Skeletal muscle cell (primary cell): ENCODE measurements around the gene FBXO7.
"Not testable (repeated sequence)": the region's sequence is repeated elsewhere in the genome, so short reads cannot be mapped to it uniquely, and the experiment has no call there.

Experiments
- DNase-seq: peaks from one replicate; pipeline ENCODE4 v3.0.0-alpha.2; 2010; ENCODE audit warnings: low read depth
- H3K4me3 ChIP-seq: 2 replicates; pipeline ENCODE4 v1.5.1; 2011; ENCODE audit warnings: low read depth, mild to moderate bottlenecking, control low read depth, low read length, moderate library complexity

Gene FBXO7

GRCh38 chr22:32474635-32475467, at the start of gene FBXO7:
Gene FBXO7, plus strand, starts transcription at chr22:32474811. Its CDS starts 192 bp downstream, at chr22:32475003.
- H3K4me3 ChIP-seq, result peak within 1 kb of the TSS; percentile 89
- peak; percentile 32 for DNase-seq

DNA sequence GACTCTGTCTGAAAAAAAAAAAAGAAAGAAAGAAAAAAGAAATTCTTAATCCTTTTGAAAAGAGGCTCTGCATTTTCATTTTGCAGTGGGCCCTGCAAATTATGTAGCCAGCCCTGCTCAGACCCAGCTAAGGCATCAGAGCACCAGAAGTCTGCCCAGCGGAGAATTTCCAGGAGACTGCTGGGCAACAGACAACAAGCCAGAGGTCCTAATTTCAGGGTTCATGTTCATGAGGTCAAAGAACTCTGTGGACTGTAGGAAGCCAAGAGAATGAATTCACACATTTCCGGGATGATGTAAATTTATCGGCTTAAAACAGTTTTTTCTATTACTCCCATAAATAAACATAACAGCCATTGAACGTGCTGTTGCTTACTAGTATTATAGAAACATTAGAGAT, 47.7 kb upstream of the FBXO7 start:
- no peak for DNase-seq
- H3K4me3 ChIP-seq, result no peak overlapping the region

- H3K4me3 ChIP-seq, result no peak overlapping the region
- no peak for DNase-seq
These were observed 44.3 kb upstream of the FBXO7 start for GRCh38 chr22:32430352-32430751.

DNA sequence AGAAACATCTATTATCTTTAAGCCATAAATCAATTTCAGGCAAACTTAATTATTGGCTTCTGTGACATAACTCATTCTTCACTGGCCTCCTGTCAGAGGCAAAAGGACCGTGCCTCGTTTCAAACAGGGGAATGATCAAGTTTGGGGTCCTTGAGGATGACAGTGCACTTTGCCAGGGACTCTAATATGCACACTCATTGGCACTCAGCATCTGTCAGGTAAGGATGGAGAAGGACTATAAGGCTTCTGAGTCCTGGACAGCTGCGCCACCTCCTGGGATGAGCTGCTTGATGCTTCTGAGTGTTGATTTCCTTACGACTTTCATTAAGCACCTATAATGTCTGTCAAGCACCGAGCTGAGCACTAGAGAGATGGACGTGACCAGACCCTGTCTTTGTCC, 30.5 kb upstream of the FBXO7 start:
- DNase-seq, result no peak
- H3K4me3 ChIP-seq, result no peak overlapping the region

GRCh38 chr22:32446321-32446720, 28.3 kb upstream of the FBXO7 start:
- no peak for DNase-seq
- no peak overlapping the region for H3K4me3 ChIP-seq

- no peak overlapping the region for H3K4me3 ChIP-seq
- DNase-seq, result no peak
These were observed 25.6 kb upstream of the FBXO7 start for GRCh38 chr22:32448980-32449379.

DNA sequence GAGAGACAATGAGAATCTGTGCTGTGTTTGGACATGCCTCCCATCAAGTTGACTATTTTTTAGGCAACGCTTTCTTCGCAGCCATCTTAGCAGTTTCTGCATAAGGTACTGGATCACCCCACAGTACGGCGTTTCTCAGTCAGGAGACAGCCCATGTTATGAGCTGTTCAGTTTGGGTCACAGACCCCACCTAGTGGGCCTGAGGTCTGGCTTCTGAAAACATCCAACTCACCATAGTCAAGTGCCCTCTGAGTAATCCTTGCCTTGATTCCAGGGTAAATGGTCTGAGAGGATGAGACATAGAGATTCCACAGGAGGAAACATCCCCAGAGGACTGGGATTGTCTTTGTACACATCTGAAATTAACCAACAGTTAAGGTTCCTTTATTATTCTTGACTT, 17.6 kb upstream of the FBXO7 start:
- peak; percentile 9 for DNase-seq
- no peak overlapping the region for H3K4me3 ChIP-seq

GRCh38 chr22:32462452-32462851, 12.2 kb upstream of the FBXO7 start:
- DNase-seq, result no peak
- no peak overlapping the region for H3K4me3 ChIP-seq

DNA sequence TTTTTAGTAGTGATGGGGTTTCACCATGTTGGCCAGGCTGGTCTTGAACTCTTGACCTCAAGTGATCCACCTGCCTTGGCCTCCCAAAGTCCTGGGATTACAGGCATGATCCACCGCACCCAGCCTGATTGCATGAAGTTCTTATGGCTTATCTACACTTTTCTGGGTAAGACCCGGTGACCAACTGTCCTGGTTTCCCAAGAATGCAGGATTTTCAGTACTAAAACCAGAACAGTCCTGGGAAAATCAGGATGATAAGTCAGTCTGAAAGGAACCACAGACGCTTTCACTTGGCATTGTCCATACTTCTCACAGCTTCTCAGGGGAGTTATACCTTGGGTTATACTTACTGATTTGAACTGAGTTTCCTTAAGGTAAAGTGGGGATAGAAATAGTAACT, 8.9 kb upstream of the FBXO7 start:
- no peak for DNase-seq

DNA sequence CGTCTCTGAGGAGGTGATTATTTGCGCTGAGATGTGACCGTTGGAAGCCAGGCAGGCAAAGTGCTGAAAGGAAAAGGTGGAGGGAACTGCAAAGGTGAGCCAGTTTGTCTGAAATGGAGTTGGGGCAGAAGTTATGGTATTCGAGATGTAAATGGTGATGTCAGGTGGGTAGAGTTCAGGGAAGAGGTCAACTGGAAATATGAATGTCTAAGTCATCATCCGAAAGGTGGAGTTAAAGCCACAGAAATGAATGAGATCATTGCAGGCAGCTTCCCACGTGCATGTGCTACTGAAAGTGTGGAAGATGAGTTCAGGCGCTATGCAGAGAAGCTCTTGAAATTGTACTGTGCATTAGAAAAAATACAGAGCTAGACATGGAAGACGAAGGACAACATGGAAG, 8.1 kb upstream of the FBXO7 start:
- DNase-seq, result no peak
- no peak overlapping the region for H3K4me3 ChIP-seq

More for the DNA sequence above, 8.9 kb upstream of the FBXO7 start:
- no peak overlapping the region for H3K4me3 ChIP-seq

GRCh38 chr22:32469799-32470212, 4.8 kb upstream of the FBXO7 start:
- DNase-seq, result peak; percentile 50
- H3K4me3 ChIP-seq, result no peak overlapping the region

- peak; percentile 30 for DNase-seq
- peak overlapping the region; percentile 89 for H3K4me3 ChIP-seq
These were observed 1.1 kb upstream of the FBXO7 start for GRCh38 chr22:32473388-32473952.

- peak overlapping the region; percentile 89 for H3K4me3 ChIP-seq
- no peak for DNase-seq
These were observed 928 bp downstream of the FBXO7 start for GRCh38 chr22:32475468-32476010.

DNA sequence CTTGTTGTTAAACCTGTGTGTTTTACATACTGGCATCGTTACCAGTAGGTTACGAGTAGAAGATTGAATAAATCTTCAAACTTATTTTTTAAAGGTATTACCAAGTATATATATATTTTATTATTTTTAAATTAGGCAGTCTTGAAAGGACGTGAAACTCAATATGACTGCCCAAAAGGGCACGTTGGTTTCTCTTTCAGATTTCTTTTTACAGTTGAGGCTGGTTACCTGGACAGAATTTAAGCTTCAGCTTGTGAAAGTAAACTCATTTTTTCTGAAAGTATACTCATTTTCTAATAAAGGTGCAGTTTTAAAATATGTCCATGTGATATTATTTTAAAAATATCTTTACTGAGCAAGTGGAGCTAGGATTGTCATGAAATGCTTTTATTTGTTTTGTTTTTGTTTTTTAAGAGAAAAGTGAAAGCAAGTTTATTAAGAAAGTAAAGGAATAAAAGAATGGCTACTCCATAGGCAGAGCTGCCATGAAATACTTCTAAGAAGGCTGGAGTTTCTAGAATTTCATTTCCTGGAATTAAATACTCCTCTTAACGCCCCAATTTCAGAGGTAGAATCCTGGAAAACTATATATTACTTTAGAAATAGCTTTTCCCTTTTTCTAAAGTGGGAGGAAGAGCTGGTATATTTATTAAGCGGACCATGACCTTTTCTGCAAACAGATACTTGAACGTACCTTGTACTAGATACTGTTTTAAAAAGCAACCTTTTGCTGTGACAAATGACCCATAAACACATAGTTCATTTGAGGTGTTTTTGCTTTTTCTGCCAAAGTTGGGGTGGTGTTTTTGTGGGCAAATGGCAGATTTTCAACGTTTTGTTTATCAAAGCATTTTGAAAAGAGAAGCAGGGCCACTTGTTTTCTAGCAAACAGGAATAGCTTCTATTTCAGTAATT, 1.9 kb downstream of the FBXO7 start:
- no peak for DNase-seq
- peak overlapping the region; percentile 89 for H3K4me3 ChIP-seq

- H3K4me3 ChIP-seq, result no peak overlapping the region
- no peak for DNase-seq
These were observed 3.0 kb downstream of the FBXO7 start for GRCh38 chr22:32477596-32477995.

- H3K4me3 ChIP-seq, DNase-seq: not testable (repeated sequence)
These were observed 3.9 kb downstream of the FBXO7 start for GRCh38 chr22:32478552-32478951.

DNA sequence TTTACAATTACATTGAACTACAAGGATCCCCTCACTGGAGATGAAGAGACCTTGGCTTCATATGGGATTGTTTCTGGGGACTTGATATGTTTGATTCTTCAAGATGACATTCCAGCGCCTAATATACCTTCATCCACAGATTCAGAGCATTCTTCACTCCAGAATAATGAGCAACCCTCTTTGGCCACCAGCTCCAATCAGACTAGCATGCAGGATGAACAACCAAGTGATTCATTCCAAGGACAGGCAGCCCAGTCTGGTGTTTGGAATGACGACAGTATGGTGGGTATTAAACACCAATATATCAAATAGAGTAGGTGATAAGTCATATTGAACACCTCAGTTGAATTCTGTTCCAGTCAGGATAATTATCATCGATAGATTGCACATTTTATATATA, 4.4 kb downstream of the FBXO7 start:
- no peak overlapping the region for H3K4me3 ChIP-seq
- DNase-seq, result no peak

DNA sequence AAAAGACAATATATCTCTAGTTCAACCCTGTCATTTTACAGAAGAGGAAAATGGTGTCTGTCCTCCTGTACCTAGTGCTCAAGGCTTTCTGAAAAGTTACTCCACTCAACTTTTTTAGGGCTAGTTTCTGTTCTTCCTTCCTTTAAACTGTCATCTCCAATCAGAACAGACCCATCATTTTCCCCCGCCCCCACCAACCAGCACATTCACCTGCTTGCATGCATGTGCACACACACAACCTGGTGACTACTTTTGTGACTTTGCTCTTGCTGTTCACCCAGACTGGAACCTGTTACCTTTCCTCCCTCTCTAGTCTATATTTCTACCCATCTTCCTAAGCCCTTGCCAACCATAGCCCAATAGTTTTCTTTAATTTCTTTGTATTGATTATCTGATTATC, 5.6 kb downstream of the FBXO7 start:
- no peak overlapping the region for H3K4me3 ChIP-seq
- DNase-seq, result no peak

DNA sequence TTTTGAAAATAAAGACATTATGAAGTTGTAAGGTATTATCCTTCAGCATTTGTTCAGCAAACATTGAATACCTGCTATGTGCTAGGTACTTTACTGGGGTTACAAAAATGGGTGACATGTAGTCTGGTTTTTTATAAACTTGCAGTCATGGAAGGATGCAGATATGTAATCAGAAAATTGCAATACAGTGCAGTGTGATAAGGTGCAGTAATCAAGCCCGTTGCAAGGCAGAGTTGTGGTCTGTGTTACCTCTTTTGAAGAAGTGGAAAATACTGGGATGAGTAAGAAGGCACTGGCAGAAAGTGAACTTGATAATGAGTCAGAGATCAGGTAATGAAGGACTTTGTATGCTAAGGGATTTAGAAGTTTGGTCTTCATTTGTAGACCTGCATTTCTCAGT, 8.1 kb downstream of the FBXO7 start:
- no peak overlapping the region for H3K4me3 ChIP-seq
- DNase-seq, result no peak
